ENCODE results near the gene GAPT.

DNA sequence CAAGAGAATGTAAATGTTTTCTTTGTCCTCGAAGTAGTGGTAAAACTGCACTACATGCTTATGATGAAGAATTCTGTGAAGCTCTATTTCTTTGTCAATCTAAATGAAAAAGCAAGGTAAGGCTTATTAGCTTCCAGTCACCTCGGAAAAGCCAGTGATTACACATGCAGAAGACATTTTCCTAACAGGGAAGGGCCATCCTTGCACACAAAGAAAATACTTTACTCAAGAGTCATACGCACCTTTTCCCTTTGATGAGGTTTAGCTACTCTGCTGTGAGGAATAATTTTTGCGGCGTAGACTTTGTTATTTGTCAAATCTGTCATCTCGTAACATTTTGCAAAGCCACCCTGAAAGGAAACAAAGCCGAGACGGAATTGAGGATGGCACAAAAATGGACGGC lies 32.5 kb upstream of the GAPT start:
- TF ChIP-seq ZNF384 (IDR thresholded peaks at IDR 0.05) = no peak
- TF ChIP-seq SP1 (IDR thresholded peaks at IDR 0.05) = no peak
- TF ChIP-seq PKNOX1 (IDR thresholded peaks at IDR 0.05) = no peak
- TF ChIP-seq ARNT (IDR thresholded peaks at IDR 0.05) = no peak
- no peak for TF ChIP-seq LEF1 (IDR thresholded peaks at IDR 0.05; ENCODE audit: borderline replicate concordance)
- no peak for TF ChIP-seq NFRKB (IDR thresholded peaks at IDR 0.05)
- TF ChIP-seq BHLHE40 (IDR thresholded peaks at IDR 0.05; ENCODE audit: borderline replicate concordance) = no peak
- no peak for TF ChIP-seq FOXM1 (IDR thresholded peaks at IDR 0.05; ENCODE audit: borderline replicate concordance)
- no peak for TF ChIP-seq HDGF (IDR thresholded peaks at IDR 0.05; ENCODE audit: borderline replicate concordance)
- TF ChIP-seq SUZ12 (IDR thresholded peaks at IDR 0.05) = no peak
